Body of pancreas (tissue), 4 donors: ENCODE data around the gene GSK3B.

Experiments
- POLR2A ChIP-seq, 3 donors: fragments of 450-650 bp; IDR thresholded peaks; one replicate each; pipeline ENCODE4 v1.6.1; 2016; ENCODE audit warnings: antibody characterized with exemption in 3 of 3, mild to moderate bottlenecking in 2 of 3
- TF ChIP-seq, protein P1 (sequence below), 7 experiments: fragments of 450-650 bp in 4 of 7; fragments of 200-600 bp in 3 of 7; sonication (generic) in 3 of 7; IDR thresholded peaks; one replicate each; pipeline ENCODE4 v1.5.1; 2016 to 2019; ENCODE audit warnings: antibody characterized with exemption in 7 of 7

DNA sequence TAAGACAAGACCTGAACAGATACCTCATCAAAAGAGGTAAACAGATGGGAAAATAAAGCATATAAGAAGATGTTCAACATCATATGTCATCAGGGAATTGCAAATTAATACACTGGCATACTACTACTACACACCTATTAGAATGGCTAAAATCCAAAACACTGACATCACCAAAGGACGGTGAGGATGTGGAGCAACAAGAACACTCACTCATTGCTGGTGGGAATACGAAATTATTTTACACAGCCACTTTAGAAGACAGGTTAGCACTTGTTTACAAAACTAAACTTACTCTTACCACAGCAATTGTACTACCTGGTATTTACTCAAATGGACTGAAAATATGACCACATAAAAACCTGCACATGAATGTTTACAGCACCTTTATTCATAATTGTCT, 119.6 kb downstream of the GSK3B start:
- no peak for TF ChIP-seq POLR2A (IDR thresholded peaks at IDR 0.05)
- TF ChIP-seq, protein P1, sequence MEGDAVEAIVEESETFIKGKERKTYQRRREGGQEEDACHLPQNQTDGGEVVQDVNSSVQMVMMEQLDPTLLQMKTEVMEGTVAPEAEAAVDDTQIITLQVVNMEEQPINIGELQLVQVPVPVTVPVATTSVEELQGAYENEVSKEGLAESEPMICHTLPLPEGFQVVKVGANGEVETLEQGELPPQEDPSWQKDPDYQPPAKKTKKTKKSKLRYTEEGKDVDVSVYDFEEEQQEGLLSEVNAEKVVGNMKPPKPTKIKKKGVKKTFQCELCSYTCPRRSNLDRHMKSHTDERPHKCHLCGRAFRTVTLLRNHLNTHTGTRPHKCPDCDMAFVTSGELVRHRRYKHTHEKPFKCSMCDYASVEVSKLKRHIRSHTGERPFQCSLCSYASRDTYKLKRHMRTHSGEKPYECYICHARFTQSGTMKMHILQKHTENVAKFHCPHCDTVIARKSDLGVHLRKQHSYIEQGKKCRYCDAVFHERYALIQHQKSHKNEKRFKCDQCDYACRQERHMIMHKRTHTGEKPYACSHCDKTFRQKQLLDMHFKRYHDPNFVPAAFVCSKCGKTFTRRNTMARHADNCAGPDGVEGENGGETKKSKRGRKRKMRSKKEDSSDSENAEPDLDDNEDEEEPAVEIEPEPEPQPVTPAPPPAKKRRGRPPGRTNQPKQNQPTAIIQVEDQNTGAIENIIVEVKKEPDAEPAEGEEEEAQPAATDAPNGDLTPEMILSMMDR (IDR thresholded peaks at IDR 0.05) = no peak
